GM12873 (cell line): ENCODE data around the gene MAP3K9.

Source experiments
- CTCF ChIP-seq: IDR thresholded peaks from 2 replicates; pipeline ENCODE4 v1.5.1; 2012; ENCODE audit warnings: low read depth, mild to moderate bottlenecking, moderate library complexity, low read length, control low read depth; ENCODE audit not compliant: insufficient read depth; ENCODE audit errors: missing control alignments

Gene MAP3K9

GRCh38 chr14:70780396-70781075 lies 28.8 kb downstream of the MAP3K9 start:
- TF ChIP-seq CTCF, result no peak

DNA sequence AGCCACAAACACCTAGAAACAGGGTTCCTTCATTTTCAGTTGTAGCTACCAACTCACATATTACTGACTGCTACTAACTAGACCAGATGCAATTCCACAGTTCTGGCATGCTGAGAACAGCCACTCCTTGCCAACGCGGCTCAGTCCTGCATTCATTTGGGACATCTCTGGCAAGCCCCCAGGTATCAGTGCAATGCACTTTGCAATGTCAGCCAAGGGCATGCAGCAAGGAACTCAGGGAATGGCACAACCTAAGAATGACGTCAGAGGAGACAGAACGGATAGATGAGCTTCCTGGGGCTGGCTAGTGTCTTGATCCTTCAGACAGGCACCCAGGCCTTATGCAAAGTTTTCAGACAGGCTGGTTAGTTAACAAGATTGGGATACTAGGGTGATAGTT lies 29.6 kb downstream of the MAP3K9 start:
- TF ChIP-seq CTCF, result no peak

DNA sequence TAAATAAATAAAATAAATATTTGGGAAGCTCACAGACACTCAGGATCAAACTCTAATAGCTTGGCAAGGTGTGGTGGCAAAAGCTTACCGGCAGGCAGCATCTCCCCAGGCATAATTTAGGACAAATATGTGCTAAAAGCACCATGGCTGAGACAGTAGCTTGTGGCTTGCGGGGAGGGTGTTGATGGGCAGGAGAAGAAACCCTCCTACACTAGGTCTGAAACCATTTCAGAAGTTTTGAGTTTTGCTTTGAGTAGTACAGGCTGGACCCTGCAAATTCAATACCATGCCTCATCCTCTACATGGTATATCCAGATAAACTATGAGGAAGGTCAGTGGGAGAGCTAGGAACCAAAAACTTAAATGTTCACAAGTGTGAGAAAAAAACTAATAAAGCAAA lies 33.1 kb downstream of the MAP3K9 start:
- no peak for TF ChIP-seq CTCF

GRCh38 chr14:70773182-70773862 lies 36.0 kb downstream of the MAP3K9 start:
- no peak for TF ChIP-seq CTCF

- TF ChIP-seq CTCF, result no peak
These were observed 37.5 kb downstream of the MAP3K9 start for GRCh38 chr14:70771781-70772212.

- no peak for TF ChIP-seq CTCF
These were observed 38.8 kb downstream of the MAP3K9 start for GRCh38 chr14:70770490-70770889.

- TF ChIP-seq CTCF, result no peak
These were observed 49.9 kb downstream of the MAP3K9 start for GRCh38 chr14:70759398-70759797.
